Measurements from ENCODE around the gene PARD6G.

- TF ChIP-seq POLR2AphosphoS5 (IDR thresholded peaks at IDR 0.05; ENCODE audit: low read depth, low read length): no peak
- TF ChIP-seq POLR2A (IDR thresholded peaks at IDR 0.05; ENCODE audit: low read depth, low read length): no peak
- no peak for TF ChIP-seq TAF1 (IDR thresholded peaks at IDR 0.05; ENCODE audit: low read depth, low read length)
- TF ChIP-seq SPI1 (IDR thresholded peaks at IDR 0.05; ENCODE audit: low read depth, low read length): no peak
Measured at GRCh38 chr18:80228051-80228848, 19.1 kb downstream of the PARD6G start.
